T-helper 2 cell treated with Interferon-gamma antibody and Interleukin-4, amounts not matched to agents 100 ng/mL and 5 ng/mL, for 36 hours (primary cell): Measurements from ENCODE around the gene SACM1L. TPM values are rescaled to one million over a fixed set of nuclear protein-coding genes. Genes with fewer than 3 reads are reported as not detected.

Experiments
- intact Hi-C: fragments of 100-400 bp; cut with micrococcal nuclease; formaldehyde crosslinking; loops from one replicate; pipeline ENCODE4 v1.15.1; 2023
- total RNA-seq: library from RNA; stranded (reverse); gene quantifications from 2 replicates; pipeline ENCODE4 v1.2.3, GENCODE V29; 2022

The SACM1L gene
- total RNA-seq, 1 donor from 2014 or later: 70.8 TPM

DNA sequence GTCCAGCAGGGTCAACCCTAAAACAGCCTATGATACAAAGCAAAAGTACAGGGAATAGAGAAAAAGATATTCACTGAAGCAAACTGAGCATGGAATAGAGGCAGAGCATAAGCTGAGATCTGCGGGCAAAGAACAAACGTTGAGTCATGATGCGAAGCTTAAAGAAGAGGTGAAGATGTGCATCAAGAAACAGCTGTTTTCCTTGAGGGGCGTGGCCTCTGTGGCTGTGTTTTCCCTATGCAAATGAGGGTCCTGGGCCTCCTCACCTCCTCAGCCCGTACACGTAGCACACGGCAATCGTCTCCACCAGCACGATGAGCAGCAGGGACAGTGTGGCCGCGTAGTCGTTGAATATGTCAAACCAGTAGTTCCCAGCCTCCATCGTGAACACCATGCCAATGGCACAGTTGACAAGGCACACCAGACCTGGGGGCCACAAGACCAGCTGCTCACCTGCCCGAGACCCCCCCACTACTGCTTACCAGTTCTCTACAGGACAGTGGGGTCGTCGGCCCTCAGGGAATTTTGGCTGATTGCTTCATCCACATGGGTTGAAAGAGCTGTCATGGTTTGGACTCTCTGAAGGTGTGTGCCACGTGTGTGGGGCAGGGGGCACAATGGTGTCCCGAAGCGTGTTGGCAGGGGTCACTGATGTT, 73.6 kb downstream of the SACM1L start:
- intact Hi-C loops: no loop called here

DNA sequence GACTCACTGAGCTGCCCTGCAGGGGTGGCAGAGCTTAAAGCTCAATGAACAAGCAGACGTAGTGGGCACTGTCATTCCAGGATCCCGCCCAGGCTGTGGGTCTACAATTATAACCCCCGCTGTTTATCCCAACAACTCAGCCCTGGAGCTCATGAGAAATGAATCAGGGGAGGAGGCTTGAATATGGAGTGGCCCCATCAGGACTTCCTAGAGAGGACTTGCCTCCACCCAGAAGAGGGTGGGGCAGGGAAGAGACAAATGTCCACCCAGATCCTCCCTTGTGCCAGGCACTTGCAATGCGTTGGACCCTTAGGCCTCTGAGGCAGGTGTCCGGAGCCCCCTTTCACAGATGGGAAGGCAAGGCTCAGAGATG, 74.1 kb downstream of the SACM1L start:
- intact Hi-C loops: no loop called here

DNA sequence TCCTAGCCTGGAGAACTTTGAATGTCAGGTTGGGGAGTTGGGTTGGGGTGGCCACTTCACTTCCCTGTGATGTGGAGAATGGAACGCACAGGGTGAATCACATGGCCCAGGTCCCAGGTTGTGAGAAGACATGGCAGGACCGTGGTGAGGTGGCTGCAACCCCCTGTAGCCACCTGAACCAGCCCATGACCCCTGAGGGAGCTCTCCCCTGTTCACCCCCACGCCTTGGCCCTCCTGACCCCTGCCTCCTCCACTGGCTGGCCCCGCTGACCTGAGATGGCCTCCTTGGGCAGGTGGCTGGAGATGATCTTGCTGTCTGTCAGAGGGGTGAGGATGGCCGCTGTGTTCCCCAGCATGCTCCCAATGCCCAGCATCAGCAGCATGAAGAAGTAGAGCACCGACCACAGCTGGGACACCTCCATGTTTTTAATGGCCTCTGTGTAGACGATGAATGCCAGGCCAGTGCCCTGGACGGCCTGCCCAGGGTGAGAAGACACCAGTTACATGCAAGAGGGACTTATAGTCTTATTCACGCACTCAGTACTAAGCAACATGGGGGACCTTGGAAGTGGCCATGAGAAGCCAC, 76.2 kb downstream of the SACM1L start:
- intact Hi-C loops: no loop called here

DNA sequence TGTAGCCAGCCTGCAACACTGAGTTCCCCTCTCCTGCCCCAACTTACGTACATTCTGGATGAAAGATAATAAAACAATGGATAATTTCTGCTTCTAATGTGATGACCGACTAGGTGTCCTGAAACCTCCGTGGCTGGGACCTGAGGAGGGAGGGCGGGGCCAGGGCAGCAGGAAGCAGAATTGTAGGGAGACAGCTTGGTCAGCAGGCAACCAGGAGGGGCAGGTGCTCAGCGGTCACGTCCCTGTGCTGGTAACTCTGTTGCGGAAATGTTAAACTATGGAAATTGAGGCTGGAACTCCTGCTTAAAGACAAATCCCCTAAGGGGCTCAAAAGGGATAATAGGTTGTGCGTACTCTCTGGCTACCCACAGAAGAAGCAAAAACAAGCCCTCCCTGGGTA, 76.8 kb downstream of the SACM1L start:
- intact Hi-C loops: no loop called here

DNA sequence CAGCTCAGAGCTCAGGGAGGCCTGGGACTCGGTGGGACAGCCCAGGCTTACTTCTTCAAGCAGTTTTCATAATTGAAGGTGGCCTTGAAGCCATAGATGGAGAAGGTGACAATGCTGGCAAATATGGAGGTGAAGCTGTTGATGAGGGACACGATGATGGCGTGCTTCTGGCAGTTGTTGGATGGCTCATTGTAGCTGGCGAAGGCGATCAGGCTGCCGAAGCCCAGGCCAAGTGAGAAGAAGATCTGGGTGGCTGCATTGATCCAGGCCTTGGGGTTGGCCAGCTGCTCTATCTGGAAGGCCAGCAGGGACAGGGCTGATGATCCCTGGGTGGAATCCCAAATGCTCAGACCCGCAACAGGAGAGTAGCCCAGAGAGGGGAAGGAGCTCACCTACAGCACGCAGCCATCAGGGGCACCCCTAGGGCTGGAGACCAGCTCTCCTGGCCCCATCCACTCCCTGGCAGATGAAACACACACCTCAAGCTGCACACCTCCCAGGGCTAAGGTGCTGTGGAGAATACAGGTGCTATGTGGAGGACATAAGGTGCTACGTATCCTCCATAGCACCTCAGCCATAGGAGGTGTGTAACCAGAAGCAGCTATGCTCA, 82.1 kb downstream of the SACM1L start:
- intact Hi-C loops: no loop called here

DNA sequence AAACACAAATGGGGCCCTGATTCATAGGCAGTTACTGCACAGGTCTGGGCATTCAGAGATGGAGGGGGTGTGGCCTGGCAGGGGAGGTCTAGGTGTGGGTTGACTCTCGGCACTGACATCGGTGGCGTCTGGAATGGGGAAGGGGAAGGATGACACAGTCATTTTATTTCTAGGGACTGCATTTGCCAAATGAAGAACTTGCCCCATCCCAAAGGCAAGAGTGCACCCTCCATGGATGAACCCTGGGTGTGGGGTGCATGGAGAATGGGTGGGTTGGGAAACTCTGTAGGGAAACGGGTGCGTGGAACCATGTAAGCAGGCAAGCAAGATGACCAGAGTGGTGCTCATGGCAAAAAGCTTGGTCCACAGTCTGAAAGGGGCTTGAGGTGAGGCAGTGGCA, 82.6 kb downstream of the SACM1L start:
- intact Hi-C loops: no loop called here

DNA sequence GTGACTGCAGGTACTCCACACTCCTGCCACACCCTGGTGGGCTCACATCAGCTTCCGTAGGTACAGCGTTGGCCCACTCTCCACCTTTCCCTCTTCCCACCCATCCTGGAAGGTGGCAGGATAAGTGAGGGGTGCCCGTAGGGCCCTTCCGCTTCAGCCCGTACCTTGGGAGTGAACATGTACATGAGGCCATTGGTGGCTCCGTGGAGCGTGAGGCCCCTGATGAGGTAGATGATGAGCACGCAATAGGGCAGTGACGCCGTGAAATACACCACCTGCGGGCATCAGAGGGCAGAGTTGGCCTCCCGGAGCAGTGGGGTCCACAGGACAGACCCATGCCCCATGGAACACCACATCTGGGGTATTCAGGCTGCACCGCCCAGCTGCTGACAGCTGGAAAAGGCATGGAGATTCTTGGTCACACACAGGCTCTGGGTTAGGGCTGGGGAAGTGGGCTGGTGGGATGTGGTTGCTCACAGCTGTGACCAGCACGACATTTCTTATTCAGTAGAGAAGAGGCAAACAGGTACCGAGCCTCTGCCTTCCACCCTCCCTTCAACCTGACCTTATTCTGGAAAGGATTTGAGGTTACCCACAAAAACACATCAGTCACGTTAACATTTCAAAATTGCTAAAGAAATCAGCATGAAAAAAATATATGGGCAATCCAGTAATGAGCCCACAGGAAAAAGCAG, 83.3 kb downstream of the SACM1L start:
- intact Hi-C loops: no loop called here

DNA sequence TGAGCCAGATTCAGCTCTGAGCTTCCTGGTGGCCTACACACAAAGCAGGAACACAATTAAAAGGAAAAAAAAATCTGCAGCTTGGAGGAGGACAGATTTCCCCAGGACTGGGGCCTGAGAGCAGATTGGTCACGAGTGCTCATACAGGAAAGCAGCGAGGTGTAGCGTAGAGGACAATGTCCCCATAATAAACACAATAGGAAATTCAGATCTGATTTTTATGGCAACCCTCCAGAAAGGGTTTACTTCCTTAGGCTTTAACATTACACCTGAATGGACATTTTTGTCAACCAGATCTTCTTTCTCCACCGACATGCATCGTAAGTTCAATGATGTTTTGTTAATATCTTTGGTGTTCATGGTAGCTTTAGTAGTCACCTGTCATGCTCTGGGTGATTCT, 83.9 kb downstream of the SACM1L start:
- intact Hi-C loops: no loop called here

DNA sequence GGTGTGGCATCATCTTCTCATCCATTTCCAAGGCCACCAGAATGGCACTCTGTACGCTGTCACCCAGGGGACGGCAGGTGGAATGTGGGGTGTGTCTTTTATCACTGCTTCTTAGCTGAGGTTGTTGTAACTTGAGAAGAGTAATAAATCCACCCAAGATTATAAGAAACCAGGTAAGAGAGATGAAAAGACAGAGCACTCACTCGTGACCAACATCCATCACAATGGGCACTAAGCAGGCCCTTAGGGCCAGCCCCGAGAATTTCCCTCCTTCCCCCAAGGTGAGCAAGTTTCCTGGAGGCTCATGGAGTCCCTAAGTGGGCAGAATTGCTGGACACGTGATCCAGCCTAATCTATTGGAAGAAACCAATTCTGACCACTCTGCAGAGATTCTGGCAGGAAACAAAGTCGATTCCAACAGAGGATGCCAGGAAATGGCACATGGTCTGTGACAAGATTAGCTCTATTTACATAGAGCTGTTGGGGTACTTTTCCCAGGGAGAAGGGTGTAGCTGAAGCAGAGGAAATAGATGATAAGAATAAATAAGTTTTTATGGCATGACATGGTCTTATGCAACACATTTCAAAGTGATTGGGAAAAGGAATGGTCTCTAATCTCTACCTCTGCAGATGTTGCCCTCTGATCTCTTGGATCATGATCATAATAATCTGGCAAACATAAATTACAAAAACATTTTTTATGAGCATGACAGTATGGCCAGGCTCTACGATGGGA, 84.7 kb downstream of the SACM1L start:
- intact Hi-C loops: no loop called here

DNA sequence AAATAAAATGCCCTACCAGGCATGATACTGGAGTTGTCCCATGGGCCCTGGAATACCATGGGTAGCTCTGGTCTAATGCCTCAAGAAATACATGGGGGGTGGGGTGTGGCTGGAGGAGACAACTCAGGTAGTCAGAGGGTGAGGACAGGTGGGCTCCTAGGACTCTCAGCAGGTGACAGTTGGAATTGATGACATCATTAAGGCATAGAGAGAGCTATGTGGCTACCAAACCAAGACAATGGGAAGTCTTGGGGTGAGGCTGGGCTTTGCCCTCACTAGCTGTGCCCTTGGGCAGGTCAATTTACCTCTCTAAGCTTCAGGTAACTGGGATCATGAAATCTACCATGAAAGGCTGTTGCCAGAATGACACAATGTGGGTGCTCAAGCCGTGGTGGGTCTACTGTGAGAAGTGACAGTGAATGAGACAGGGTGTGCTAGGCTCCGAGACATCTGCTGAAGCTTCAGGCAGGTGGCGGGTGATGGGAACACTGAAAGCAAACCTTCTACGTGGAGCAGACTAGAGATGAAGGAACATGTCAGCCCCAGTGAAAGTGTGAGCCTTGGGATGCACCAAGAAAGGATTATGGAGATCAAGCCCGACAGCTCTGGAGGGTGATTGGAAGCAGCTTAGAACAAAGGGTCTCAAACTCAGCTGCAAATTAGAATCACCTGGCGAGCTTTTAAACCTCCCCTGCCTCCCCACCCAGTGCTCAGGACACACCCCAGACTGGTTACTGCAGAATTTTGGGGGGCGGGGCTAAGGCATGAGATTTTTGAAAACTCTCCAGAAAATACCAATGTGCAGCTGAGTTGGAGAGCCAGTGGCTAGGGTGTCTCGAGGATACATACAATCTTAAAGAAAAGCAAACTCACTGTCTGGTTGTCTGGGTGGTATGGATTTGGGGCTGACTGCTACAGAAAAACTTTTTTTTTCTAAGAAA, 85.7 kb downstream of the SACM1L start:
- intact Hi-C loops: no loop called here

DNA sequence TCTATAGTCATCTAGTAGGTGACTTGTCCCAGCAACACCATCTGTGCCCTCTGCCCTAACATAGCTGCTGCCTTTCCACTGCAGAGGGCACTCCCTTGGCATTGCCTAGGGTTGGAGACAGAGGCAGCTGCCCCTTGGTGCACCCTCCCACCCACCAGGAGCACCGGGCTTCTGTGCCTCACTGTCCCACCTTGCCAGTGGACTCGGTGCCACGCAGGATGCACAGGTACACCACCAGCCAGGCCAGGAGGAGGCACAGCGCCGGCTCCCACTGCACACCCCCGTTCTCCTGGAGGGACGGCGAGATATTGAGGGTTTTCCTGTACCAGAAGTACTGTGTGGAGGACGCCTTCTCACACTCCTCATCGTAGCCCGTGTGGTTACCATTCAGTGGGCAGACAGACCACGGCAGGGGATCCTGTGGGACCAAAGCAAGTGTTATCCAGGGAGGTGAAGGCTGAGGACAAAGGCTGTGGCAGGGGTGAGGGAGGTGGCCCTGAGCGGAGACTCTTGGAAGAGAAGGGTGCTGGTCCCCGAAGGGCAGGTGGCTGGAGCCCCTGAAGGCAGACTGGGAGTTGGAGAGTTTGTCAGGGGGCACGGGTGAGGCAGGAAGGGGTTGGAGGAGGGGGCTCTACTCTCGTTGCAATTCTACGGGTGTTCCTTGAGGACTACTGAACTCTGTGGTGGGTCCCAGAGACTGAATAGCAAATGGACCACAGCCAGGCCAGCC, 86.5 kb downstream of the SACM1L start:
- intact Hi-C loops: no loop called here

DNA sequence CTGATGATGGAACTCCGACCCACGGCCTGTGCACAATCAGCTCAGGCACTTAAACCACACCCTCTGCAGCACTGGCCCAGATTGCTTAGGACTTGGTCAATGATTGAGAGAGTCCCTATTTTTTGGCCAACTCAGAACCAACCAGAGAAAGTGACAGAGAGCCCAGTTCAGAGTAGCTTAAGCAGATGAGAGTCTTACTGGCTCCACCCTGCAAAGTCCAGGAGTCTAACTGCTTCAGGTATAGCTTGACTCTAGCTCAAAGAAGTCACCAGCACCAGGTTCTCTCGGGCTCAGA, 87.1 kb downstream of the SACM1L start:
- intact Hi-C loops: no loop called here

DNA sequence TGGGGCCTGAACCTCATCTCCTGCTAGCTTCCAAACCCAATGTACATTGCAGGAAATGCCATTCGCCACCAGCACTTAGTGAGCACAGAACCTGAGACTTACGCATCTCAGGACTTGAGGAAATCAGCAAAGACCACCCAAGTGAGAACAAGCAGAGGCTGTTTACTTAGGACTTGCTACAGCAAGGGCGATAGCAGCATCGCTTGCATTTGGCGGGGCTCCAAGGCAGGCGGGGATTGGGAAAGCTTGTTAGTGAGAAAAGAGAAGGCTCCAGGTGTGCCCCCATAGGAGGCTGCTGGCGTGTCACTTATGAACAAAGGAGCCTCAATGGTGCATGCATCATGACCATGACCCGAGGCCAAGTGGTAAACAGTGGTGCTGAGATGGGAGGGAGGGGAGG, 87.4 kb downstream of the SACM1L start:
- intact Hi-C loops: no loop called here

DNA sequence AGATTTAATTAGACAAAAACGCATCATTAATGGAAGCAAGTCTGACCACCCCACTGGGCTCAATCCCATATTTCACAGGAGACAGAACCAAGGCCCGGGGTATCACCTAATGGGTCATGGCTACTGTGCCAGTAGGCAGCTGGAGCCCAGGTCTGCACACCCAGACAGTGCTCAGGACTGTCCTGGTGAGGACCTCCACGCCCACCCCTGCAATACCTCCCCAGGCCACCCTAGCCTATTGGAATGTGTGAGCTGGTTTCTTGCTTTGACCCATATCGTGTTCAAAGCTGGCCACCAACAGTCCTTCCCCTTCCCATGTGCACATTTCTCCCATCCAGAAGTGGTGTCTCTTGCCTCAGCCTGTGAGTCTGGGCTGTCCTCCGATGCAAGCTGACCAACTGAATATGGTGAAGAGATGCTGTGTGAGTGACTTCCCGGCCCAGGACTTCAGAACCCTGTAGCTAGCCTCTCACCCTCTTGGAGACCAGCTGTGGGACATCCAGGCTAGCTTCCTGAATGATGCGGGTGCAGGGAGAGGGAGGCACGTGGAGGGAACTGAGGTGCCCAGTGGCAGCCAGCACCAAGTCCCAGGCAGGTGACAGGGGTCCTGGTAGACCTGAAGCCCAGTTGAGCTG, 88.0 kb downstream of the SACM1L start:
- intact Hi-C loops: no loop called here

DNA sequence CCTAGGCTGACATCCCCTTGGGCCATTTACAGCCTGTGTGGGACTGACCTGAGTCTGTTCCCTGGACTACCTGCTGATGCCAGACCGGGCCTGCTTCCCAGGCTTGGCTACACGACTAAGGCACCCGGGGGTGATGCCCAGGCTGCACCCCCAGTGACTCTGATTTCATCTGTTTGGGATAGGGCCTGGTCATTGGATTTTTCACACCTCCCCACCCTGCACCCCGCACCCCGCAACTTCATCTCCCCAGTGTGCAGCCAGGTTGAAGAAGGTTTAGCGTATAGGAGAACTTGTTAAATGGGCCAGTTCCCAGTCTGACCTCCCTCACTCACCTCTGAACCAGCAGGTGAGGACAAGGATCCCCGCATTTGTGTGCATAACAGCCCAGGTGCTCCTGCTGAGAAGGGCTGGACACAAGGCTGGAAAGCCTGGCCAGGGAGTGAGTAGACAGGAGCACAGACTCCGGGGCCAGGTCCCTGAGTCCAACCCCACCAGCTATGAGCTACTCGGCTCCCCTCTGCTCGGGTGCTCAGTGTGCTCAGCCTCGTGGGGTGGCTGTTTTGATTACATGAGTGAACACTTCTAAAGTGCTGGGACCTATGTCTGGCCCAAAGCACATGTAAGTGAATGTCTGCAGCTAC, 88.7 kb downstream of the SACM1L start:
- intact Hi-C loops: no loop called here

DNA sequence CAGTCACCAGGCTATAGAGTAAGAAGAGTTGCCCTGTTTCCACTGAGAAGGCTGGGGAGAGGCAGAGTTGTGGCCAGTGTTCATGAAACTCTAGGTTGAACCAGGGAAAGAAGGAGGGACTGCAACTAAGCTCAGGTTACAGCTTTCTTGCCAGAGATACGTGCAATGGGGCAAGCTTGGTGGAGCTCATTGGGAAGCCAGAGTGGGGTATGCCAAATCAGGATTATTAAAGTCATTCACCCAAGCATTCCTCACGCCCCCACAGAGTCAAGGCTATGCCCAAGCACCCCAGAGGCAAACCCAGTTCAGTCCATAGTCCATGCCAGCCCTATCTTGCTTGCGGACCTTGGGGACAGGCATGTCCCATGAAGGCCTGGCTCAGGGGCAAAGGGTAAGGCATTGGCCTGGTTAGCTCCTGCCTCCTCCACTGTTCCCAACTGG, 89.6 kb downstream of the SACM1L start:
- intact Hi-C loops: no loop called here

DNA sequence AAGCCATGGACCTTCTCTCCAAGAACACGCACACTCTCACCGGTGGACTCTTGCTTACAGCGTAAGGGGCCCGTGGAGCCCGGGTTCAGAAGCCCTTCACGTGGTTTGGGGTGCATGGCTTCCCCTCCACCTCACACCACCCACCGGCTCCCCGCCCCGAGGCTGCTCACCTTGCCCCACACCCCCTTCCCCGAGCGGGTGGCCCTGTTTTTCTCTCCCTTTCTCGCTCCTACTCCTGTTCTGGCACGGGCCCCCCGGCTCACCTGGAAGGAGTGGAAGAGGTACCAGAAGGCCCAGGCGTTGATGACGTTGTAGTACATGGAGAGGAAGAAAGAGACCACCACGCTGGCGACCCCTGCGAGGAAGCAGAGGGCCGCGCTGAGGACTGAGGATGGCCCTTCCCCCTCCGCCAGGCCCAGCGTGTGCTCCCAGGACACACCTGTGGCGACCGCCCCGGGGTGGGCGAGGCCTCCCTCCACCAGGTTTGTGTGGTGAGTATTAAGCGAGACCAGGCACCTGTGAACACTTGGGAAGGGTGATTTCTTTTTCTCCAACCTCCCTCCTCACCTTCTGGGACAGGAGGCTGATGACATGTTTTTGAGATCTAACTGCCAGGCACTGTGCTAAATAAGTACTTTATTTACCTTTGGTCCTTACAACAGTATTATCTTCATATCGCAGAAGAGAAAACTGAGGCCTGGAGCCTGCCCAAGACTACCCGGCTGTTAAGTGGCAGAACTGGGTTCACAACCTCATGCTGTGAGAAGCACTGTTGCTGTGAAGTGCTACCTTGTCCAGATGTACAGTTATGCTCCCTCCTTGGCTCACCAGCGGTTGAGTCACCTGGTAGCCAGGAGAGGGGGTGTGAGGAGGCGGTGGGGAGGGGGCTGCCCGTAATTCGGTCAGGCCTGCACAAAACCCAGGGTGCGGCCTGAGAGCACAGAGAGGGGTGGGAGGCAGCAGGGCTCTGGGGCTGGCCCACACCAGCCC, 90.8 kb downstream of the SACM1L start:
- intact Hi-C loops: no loop called here

DNA sequence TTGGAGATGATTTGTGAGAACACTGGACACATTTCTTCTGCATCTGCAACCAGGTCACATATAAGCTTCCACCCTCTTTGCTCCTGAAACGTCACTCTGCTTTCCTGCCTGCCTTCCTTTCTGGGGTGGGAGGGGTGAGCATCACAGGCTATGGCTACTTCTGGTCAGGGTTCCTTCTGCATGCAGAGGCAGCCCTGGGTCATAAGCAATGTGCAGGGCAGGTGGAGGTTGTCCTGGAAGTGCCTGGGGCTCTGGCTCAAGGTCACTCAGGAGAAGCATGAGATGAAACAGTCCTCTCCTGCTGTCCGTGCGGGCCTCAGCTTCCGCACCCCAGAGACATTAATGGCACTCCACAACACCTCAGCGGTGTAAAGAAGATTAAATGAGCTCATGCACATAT, 92.1 kb downstream of the SACM1L start:
- intact Hi-C loops: no loop called here
